Right forelimb (tissue), 1 donor: ENCODE data around the gene PAEP.

Experiments used
- DNase-seq: peaks from one replicate; pipeline ENCODE4 v3.0.0-alpha.2; 2018

Gene PAEP

GRCh38 chr9:135579889-135580660, 18.5 kb downstream of the PAEP start:
- no peak for DNase-seq

DNA sequence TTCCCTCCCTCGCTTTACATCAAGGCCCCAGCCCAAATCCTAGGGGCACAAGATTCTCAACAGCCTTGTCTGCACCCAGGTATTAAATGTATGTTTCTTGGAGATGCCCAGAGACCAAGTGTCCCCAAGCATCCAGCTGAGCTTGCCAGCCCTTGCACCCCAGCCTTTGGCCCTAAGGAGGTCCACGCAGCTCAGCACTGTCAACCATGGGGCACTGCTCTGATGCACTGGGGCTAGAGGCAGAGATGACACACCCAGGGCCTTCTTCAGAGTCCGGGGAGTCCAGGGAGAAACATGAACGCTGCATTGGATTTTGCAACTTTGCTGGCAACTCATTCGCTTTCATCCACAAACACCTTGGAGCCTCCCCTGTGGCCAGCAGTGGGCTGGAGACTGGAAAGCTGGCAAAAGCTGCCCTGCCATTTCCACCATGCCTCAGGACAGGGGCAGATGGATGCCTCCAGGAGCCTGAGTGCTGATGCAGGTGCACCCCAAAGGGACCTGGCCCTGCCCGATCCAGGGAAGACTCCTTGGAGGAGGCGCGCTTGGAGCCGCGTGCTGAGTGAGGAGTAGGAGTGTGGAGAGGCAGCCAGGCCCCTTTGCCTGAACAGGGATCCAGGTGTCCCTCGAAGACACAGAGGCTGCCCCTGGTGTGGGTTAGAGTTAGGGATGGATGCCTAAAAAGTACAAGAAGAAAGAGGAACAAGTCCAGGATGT, 19.3 kb downstream of the PAEP start:
- no peak for DNase-seq

GRCh38 chr9:135581636-135582426, 20.3 kb downstream of the PAEP start:
- no peak for DNase-seq

GRCh38 chr9:135582541-135582940, 21.0 kb downstream of the PAEP start:
- no peak for DNase-seq

- DNase-seq = no peak
Measured at GRCh38 chr9:135582966-135583687, 21.6 kb downstream of the PAEP start.

GRCh38 chr9:135583688-135584011, 22.1 kb downstream of the PAEP start:
- no peak for DNase-seq

GRCh38 chr9:135584371-135584770, 22.8 kb downstream of the PAEP start:
- DNase-seq = no peak

GRCh38 chr9:135584934-135585333, 23.4 kb downstream of the PAEP start:
- no peak for DNase-seq

DNA sequence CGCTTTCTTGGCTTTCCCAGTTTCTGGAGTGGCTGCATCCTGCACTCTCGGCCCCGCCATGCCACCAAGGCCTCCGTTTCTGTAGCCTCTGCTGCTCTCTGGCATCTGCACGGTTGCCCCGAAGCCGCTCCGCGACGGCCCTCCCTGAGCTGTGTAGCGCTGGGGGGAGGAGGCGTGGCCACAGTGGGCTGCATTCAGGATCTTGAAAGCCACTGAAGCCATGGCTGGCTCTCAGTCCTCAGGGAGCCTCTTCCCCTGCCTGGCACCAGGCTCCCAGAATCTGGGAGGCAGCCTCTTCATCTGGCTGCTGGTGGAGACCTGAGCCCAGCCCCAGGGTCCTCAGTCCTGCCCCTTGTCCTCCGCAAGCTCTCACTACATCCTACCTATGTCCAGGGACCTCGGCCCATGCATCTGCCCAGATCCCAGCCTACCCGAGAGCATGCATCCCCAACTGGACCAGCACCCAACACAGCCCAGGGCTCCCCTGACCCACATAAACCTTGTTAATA, 25.1 kb downstream of the PAEP start:
- DNase-seq = no peak

GRCh38 chr9:135587658-135588057, 26.1 kb downstream of the PAEP start:
- DNase-seq = no peak

DNA sequence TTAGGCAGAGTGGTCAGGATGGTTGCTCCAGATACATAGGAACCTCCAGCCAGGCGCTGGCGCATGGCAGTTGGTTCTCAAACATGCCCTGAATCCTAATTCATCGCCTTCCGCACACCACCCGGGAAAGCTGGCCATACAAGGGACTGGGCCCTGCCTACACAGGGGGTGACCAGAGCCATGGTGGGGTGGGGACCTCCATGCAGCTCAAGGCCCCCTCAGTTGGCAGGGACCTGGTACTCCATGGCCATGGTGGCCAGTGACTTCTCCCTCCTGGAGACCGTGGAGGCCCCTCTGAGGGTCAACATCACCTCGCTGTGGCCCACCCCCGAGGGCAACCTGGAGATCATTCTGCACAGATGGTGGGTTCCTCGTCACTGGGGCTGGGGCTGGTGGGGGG, 26.8 kb downstream of the PAEP start:
- DNase-seq = no peak

DNA sequence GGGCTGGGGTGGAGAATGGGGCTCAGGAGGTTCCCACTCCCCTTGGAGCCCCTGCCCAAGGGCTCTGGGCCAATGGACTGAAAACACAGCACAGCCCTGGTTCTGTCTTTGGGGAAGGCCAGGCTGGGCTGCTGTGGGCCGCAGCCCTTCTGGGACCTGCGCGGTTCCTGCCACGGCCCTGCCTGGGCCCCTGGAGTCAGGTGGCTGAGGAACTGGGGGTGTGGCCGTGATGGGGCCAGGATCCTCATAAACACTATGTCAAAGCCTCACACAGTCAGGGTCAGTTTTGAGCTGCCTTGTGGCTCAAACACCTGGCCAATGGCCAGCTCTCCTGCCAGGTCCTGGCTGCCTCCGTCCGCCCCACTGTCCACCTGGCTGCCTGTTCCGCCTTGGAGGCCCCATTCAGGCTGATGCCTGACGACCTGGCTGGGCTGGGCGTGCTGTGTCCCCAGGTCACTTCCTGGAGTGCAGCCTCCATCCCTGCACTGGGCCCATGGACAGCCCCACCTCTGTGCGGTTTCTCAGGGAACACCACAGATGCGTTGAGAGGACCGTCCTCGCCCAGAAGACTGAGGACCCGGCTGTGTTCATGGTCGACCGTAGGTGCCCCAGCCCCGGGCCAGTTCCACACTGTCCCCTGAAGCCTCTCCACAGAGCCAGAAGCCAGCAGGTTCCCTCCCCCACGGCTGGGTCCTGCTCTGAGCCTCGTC, 27.5 kb downstream of the PAEP start:
- no peak for DNase-seq

DNA sequence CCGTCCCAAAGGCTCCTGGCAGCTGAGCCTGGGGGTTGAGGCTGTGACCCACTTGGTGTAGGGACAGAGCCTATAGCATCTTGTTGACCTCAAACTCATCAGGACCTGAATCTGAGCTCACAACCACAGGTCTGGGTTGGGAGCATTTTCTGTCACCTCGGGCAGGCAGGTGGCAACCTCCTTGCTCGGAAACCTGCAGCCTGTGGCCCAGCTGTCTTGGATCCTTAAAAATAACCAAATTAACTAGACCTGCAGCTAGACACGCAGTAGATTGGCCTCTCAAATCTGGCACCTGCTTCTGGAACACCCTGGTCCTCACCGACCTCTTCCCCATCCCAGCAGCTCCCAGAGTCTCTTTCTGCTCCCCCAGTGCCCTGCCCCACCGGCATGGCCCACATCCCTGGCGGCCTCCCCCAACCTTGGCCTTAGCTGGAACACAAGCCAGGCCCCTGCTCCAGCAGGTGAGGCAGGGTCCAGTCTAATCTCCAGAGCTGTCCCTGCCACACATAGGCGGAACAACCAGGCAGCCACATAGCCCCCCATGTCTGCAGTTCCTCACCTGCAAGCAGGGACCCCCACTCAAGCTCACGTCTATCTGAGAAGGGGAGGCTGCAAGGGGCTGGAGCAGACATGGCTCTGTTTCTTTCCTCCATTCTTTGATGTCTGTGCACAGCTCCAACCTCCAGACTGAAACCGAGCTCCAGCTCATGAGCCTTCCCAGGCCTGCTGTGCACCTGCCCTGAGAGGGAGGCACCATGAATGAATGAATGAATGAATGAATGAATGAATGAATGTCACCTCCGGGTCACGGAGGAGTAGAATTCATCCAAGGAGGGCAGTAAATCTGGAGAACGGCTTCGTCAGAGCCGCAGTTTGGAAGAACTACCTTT, 28.3 kb downstream of the PAEP start:
- DNase-seq = no peak

DNA sequence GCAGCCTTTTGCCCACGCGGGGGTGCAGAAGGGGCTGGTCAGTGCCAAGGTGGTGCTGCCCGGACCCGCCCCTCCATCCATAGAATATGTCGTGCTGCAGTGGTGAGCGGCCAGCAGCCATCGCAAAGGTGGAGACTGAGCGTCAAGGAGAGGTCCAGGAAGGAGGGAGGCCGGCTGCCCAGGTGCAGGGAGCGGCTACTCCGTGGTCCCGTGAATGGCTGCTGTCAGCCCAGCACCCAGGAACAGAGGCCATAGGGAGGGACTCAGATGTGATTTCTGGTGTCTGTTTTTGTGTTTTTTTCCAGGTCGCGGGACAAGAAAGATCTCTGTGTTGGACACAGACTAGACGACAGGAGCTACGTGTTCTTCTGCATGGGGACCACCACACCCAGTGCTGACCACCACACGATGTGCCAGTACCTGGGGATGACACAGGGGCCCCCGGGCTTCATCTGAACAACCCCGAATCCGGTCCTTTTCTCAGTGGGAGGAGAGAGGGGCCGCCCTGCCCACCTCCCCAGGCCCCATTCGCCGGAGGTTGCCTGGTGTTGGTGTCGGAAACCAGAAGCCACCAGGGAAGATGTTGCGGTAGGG, 29.0 kb downstream of the PAEP start:
- DNase-seq = no peak

GRCh38 chr9:135591506-135592330, 30.2 kb downstream of the PAEP start:
- DNase-seq = no peak

DNA sequence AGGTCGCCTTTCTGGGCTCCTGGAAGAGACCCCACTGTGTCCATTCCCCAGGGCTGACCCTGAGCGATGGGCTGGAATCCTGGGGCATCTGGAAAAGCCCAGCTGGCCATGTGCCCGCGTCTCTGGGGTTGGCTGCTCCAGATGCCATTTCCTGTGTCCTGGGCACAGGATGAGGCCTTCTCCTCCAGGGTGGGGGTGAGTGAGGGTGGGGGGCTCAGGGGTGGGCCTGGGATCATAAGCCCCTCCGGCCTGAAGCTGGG, 30.7 kb downstream of the PAEP start:
- no peak for DNase-seq

DNA sequence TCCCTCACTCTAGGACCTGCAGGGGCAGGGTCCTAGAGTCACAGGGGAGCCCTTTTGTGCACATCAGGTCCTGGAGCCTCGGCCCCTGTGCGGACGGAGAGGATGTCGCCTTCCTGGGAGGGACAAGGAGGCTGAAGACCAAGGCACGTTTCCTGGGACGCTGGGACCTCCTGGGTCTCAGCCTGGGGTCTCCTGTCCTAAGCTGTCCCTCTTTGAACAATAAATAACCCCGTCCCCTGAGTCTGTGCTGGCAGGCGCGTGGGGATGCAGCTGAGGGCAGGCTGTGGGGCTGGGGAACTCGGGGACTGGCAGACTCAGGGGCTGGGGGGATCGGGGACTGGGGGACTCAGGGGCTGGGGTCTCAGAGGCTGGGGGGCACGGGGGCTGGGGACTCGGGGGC, 31.1 kb downstream of the PAEP start:
- DNase-seq = no peak

- no peak for DNase-seq
Measured at GRCh38 chr9:135596211-135596610, 34.7 kb downstream of the PAEP start.

GRCh38 chr9:135600296-135600817, 38.8 kb downstream of the PAEP start:
- no peak for DNase-seq

DNA sequence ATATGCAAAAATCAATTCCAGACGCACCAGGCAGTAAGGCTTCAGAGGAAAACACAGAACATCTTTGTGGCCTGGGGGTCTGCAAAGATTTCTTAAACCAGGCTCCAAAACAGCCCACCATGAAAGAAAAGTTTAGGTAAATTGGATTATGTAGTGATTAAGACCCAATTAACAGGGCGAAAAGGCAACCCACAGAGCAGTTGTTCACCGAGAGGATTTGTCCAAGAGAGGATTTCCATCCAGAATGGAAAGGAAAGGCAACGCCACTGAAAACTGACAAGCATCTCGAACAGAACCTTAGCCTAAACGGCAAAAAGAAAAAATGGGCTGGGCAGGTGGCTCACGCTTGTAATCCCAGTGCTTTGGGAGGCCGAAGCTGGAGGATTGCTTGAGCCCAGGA, 40.4 kb downstream of the PAEP start:
- DNase-seq = no peak
